Epithelial cell of proximal tubule (primary cell): ENCODE measurements around the gene AIG1. TPM values are rescaled to one million over a fixed set of nuclear protein-coding genes. Genes with fewer than 3 reads are reported as not detected.

ENCODE experiments used
- DNase-seq: peaks from one replicate; pipeline ENCODE4 v3.0.0-alpha.2; 2011; ENCODE audit warnings: low read depth
- H3K4me3 ChIP-seq: 2 replicates; pipeline ENCODE4 v1.5.1; 2011; ENCODE audit warnings: low read depth, mild to moderate bottlenecking, low read length
- total RNA-seq: library from RNA; depleted of rRNA; stranded (reverse); fragments of >200 nt; gene quantifications from 2 replicates; pipeline ENCODE4 v1.2.3, GENCODE V29; 2015
- TF ChIP-seq, protein P1 (sequence below): conservative IDR thresholded peaks from 2 replicates; pipeline ENCODE4 v1.5.1; 2012; ENCODE audit warnings: low read depth, mild to moderate bottlenecking, low read length

AIG1 gene
- total RNA-seq, 1 donor from 2014 or later: 40.8 TPM

DNA sequence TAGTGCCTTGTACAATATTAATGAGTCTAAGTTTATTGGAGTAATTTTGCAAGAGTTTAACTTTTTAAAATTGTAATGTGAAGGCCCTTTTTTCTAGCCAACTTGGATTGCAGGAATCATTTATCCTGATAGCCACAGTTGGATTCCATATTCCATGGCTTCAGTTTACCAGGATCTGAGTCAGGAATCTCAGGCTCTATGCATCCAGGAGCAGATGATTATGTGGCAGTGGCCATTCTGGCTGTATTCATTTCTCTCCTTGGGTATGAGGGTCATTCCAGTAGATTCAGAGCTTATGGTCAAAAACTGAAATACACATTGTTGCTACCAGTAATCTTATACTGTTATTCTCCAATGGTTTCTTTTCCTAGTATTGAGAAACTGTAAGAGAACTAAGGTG is 2.9 kb downstream of the AIG1 start:
- no peak overlapping the region for H3K4me3 ChIP-seq
- TF ChIP-seq, protein P1, sequence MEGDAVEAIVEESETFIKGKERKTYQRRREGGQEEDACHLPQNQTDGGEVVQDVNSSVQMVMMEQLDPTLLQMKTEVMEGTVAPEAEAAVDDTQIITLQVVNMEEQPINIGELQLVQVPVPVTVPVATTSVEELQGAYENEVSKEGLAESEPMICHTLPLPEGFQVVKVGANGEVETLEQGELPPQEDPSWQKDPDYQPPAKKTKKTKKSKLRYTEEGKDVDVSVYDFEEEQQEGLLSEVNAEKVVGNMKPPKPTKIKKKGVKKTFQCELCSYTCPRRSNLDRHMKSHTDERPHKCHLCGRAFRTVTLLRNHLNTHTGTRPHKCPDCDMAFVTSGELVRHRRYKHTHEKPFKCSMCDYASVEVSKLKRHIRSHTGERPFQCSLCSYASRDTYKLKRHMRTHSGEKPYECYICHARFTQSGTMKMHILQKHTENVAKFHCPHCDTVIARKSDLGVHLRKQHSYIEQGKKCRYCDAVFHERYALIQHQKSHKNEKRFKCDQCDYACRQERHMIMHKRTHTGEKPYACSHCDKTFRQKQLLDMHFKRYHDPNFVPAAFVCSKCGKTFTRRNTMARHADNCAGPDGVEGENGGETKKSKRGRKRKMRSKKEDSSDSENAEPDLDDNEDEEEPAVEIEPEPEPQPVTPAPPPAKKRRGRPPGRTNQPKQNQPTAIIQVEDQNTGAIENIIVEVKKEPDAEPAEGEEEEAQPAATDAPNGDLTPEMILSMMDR: no peak
- no peak for DNase-seq

DNA sequence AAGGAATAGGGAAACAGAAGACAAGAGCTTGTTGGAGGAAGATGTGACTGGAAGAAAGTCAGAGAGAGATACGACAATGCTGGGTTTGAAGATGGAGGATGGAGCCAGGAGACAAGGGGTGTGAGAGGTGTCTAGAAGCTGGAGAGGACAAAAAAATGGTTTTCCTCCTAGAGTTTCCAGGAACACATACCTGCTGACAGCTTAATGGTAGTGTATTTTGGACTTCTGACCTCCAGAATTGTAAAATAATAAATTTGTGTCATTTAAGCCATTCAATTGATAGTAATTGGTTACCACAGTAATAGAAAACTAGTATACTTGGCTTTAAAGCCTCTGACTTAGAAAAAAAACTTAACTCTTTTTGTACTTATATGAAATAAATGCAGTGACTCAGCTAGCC is 3.6 kb downstream of the AIG1 start:
- DNase-seq: no peak
- TF ChIP-seq, protein P1: no peak
- no peak overlapping the region for H3K4me3 ChIP-seq

DNA sequence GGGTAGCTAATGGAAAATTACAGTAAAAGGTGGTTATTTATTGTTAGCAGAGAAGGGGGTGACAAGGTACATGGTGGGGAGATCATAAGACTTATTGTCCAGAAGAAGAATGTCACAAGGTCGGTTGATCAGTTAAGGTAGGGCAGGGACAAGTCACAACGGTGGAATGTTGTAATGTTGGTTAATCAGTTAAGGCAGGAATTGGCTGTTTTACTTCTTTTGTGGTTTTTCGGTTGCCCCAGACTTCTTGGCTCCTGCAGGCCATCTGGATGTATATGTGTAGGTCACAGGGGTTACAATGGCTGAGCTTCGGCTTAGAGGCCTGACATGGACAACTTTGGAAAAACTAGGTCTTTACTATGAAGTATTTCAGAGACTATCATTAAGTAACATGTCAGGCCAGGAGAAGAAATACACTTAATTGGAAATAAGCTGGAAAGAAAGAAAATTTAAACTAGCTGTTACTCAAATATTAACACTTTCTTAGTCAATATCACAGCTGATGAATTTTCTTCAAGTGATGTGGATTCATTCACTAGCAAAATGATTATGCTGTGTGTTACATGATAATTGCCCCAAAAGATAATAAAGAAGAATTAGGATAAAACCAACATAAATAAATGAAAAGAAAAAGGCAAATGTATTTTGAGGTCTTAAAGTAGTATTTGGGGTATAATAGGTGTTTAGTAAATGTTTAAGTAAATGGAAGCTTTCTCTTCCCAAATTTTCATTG is 4.4 kb downstream of the AIG1 start:
- DNase-seq: no peak
- TF ChIP-seq, protein P1: no peak
- no peak overlapping the region for H3K4me3 ChIP-seq

DNA sequence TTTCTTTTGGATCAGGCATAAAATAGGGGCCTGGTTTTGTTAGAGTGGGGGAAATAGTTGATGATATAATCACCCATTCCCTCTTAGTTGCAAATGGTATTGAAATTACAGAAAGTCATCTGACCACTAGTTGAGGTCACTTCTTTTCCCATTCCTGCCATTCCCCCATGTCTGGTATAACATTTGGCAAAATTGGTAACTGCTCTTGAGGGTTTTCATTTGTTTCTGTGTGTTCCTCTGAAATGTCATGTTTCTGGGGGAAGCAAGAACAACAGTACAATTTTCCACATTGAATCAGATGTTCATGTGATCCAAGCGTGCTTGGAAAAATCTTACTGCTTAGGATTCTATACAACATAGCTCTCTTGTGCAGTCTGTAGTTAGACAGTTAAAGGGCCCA is 7.3 kb downstream of the AIG1 start:
- DNase-seq: no peak
- TF ChIP-seq, protein P1: no peak

DNA sequence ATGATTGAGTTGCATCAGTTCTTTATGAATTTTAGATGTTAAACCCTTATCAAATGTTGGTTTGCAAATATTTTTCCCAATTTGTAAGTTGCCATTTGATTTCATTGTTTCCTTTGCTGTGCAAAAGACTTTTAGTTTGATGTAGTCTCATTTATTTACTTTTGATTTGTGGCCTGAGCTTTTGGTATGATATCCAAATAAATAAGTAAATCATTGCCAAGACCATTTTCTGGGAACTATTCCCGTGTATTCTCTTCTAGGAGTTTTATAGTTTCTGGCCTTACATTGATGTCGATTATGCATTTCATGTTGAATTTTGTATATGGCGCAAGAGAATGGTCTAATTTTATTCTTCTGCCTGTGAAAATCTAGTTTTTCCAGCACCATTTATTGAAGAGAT is 13.4 kb downstream of the AIG1 start:
- no peak overlapping the region for H3K4me3 ChIP-seq
- TF ChIP-seq, protein P1: no peak
- no peak for DNase-seq

More for the DNA sequence above, 7.3 kb downstream of the AIG1 start:
- no peak overlapping the region for H3K4me3 ChIP-seq

DNA sequence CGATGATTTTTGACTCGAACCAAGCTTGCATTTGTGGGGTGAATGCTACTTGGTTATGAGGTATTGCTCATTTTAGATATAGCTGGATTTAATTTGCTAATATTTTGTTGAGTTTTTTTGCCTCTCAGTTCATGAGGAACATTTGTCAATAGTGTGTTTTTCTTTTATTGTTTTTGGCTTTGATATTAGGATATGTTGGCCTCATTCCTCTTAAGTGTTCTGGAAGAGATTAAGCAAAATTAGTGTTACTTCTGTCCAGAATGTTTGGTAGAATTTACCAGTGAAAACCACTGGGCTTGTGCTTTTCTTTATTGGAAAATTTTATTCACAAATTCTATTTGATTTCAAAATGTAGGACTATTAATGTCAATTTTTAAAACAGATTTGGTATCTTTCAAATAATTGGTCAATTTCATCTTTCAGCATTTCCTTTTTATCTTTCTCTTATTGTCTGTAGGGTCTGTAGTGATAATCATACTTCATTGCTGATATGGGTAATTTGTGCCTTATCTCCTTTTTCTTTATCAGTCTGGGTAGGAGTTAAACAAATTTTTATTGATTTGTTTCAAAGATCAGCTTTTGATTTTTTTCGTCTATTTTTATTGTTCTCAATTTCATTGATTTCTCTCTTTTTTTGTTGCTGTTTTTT is 14.1 kb downstream of the AIG1 start:
- no peak overlapping the region for H3K4me3 ChIP-seq
- TF ChIP-seq, protein P1: no peak
- no peak for DNase-seq
